Cardiac fibroblast (primary cell): Measurements from ENCODE around the gene CMYA5.

ENCODE experiments used
- DNase-seq, 2 donors: peaks; one replicate each; pipeline versions ENCODE4 v3.0.0 to v3.0.0-alpha.2; 2010; ENCODE audit warnings: low read depth in 2 of 2
- H3K4me3 ChIP-seq, 2 donors: replicated peaks in 1 of 2; 1 replicate in 1 of 2; 2 replicates in 1 of 2; pipeline ENCODE4 v1.5.1; 2011; ENCODE audit warnings: low read depth in 2 of 2, low read length in 2 of 2, mild to moderate bottlenecking in 2 of 2, moderate library complexity in 1 of 2
- TF ChIP-seq, protein P1 (sequence below): IDR thresholded peaks from one replicate; pipeline ENCODE4 v1.5.1; 2011; ENCODE audit warnings: low read depth, mild to moderate bottlenecking, low read length, inconsistent platforms

CMYA5 gene

GRCh38 chr5:79691007-79691406 is 1.4 kb downstream of the CMYA5 start:
- H3K4me3 ChIP-seq, result no peak overlapping the region
- DNase-seq, result no peak
- TF ChIP-seq, protein P1, sequence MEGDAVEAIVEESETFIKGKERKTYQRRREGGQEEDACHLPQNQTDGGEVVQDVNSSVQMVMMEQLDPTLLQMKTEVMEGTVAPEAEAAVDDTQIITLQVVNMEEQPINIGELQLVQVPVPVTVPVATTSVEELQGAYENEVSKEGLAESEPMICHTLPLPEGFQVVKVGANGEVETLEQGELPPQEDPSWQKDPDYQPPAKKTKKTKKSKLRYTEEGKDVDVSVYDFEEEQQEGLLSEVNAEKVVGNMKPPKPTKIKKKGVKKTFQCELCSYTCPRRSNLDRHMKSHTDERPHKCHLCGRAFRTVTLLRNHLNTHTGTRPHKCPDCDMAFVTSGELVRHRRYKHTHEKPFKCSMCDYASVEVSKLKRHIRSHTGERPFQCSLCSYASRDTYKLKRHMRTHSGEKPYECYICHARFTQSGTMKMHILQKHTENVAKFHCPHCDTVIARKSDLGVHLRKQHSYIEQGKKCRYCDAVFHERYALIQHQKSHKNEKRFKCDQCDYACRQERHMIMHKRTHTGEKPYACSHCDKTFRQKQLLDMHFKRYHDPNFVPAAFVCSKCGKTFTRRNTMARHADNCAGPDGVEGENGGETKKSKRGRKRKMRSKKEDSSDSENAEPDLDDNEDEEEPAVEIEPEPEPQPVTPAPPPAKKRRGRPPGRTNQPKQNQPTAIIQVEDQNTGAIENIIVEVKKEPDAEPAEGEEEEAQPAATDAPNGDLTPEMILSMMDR, result no peak

GRCh38 chr5:79692596-79692995 is 3.0 kb downstream of the CMYA5 start:
- no peak for DNase-seq
- TF ChIP-seq, protein P1, result no peak
- no peak overlapping the region for H3K4me3 ChIP-seq

DNA sequence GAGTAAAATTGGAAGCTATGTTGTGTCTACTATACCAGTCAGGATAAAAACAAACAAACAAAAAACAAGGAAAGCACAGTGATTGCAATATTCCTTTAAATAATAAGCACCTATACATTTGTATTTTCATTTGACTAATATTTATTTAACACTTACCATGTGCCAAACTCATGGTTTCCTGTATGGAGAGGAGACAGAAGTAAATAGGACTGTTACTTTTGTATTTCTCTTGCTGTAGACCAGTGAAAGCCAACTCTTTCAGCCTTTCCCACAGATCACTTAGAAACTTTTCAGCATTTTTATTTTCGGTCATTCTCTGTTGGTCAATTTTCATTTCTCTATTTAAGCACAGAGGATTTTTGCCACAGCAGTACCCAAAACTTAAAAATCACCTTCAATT is 4.5 kb downstream of the CMYA5 start:
- TF ChIP-seq, protein P1, result no peak
- no peak overlapping the region for H3K4me3 ChIP-seq

GRCh38 chr5:79694652-79695051 is 5.0 kb downstream of the CMYA5 start:
- no peak overlapping the region for H3K4me3 ChIP-seq
- TF ChIP-seq, protein P1, result no peak
- DNase-seq, result peak in 1 of 2 donors; percentile 67

More for the DNA sequence above, 4.5 kb downstream of the CMYA5 start:
- no peak for DNase-seq

DNA sequence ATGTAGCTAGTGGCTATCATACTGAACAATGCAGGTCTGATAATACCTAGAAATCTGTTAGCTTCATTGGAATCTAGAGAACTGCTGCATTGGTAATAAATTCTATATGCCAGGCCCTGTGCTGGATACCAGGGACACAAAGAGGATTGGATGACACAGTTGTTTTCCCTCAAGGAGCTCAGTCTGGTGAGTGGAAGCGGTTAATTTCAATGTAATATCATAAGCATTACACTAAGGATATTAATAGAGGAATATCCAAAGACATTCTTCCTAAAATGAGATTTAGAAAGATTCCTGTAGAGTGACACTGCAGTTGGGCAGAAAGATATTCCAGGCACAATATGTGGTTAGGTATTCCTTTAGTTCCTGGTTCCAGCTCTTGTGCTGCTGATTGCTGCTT is 5.9 kb downstream of the CMYA5 start:
- DNase-seq, result no peak
- no peak overlapping the region for H3K4me3 ChIP-seq
- TF ChIP-seq, protein P1, result no peak

DNA sequence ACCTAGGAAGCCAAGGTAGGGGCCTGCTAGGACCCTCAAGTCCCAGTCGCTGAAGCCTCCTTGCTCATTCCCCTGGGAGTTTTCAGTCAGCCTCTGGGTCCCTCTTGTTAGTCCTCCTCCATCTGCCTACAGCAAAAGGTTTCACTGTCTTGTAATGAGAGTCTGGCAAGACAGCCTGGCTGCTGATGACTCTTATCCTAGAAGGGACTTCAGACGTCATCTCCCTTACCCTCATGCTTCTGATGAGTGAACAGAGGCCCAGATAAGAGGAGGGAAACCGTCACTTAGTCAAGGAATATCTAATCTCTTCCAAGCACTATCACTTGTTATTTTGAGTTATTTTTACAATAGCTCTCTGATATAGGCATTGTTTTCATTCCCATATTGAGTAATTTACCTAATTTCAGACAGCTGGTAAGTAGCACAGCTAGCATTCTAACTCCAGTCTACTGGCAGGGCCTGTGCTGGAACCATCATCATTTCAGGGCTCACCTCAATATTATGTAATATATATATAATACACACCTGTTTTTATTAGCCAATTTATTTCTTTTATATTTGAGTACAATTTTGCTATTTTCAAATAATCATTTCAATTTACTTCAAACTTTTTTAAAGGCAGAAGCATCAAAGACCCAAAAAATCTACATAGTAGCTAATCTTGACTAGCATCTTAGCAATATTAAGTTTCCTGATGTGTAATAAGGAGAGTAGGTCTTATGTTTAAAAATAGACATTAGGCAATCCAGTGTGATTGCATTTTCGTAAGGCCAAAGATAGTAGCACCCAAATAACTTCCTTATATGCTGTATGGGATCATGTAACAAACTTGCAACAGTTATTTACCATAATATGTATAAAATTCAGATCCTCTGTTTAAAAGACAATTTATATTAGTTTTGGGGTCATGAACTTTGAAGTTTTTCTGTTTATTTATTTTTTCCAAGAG is 7.9 kb downstream of the CMYA5 start:
- no peak overlapping the region for H3K4me3 ChIP-seq
- TF ChIP-seq, protein P1, result no peak
- DNase-seq, result peak; percentile 64 to 92
